Parathyroid adenoma (tissue), 2 donors: Measurements from ENCODE around the gene ARID4B.
"Not testable (repeated sequence)": the region's sequence is repeated elsewhere in the genome, so short reads cannot be mapped to it uniquely, and the experiment has no call there.

Experiments
- H2AFZ ChIP-seq: fragments of 300-600 bp; sonication (generic); one replicate; pipeline ENCODE4 v1.7.0; 2017; ENCODE audit warnings: antibody characterized with exemption, mild to moderate bottlenecking
- H3K27ac ChIP-seq: fragments of 300-600 bp; sonication (generic); one replicate; pipeline ENCODE4 v1.7.0; 2017
- H3K27me3 ChIP-seq: fragments of 300-600 bp; sonication (generic); one replicate; pipeline ENCODE4 v1.7.0; 2017; ENCODE audit warnings: low read length; ENCODE audit not compliant: control insufficient read depth, insufficient read depth
- H3K36me3 ChIP-seq: fragments of 300-600 bp; sonication (generic); one replicate; pipeline ENCODE4 v1.7.0; 2017; ENCODE audit warnings: low read length; ENCODE audit not compliant: control insufficient read depth, insufficient read depth
- H3K4me1 ChIP-seq: fragments of 300-600 bp; sonication (generic); one replicate; pipeline ENCODE4 v1.7.0; 2017; ENCODE audit warnings: control low read depth
- H3K4me2 ChIP-seq: fragments of 300-600 bp; sonication (generic); one replicate; pipeline ENCODE4 v1.7.0; 2017; ENCODE audit warnings: low read length
- H3K4me3 ChIP-seq: fragments of 300-600 bp; sonication (generic); one replicate; pipeline ENCODE4 v1.7.0; 2017; ENCODE audit warnings: low read depth, low read length
- H3K79me2 ChIP-seq: fragments of 300-600 bp; sonication (generic); one replicate; pipeline ENCODE4 v1.7.0; 2017; ENCODE audit warnings: control low read depth
- H3K9ac ChIP-seq: fragments of 300-600 bp; sonication (generic); one replicate; pipeline ENCODE4 v1.7.0; 2017; ENCODE audit warnings: mild to moderate bottlenecking
- H3K9me3 ChIP-seq: fragments of 300-600 bp; sonication (generic); one replicate; pipeline ENCODE4 v1.7.0; 2017; ENCODE audit warnings: low read length; ENCODE audit not compliant: control insufficient read depth
- TF ChIP-seq, protein P1 (sequence below): fragments of 300-600 bp; sonication (generic); IDR thresholded peaks from one replicate; pipeline ENCODE4 v1.7.0; 2017; ENCODE audit warnings: antibody characterized with exemption, mild to moderate bottlenecking
- donor health status: primary hyperparathyroidism.

ARID4B gene

DNA sequence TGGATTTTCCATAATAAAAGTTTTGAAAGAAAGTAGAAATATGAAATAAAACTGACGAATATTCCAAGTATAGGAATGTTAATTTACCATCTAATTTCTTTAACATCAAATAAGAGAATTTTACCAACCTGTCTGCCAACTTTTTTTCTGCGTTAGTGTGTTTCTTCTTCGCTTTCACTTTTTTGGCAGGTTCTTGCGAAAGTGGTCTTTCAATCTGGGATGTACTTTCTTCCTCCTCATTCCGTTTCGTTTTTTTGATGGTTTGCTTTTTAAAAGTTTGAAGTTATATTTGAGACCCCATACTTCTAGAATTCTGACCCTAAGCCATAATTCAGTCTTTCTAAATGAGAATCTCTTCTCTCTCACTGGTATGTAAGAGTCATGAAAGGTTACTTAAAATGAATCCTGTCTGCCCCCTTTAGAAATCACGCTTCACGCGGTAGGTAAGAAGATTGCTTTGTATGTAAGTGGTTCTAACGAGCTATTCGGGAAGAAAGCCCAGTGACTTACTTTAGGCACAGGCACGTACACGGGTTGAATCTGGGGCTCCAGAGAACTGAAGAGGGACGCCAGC lies 167.5 kb downstream of the ARID4B start:
- H3K36me3 ChIP-seq: no peaks in the 10 kb centered on the region
- TF ChIP-seq, protein P1, sequence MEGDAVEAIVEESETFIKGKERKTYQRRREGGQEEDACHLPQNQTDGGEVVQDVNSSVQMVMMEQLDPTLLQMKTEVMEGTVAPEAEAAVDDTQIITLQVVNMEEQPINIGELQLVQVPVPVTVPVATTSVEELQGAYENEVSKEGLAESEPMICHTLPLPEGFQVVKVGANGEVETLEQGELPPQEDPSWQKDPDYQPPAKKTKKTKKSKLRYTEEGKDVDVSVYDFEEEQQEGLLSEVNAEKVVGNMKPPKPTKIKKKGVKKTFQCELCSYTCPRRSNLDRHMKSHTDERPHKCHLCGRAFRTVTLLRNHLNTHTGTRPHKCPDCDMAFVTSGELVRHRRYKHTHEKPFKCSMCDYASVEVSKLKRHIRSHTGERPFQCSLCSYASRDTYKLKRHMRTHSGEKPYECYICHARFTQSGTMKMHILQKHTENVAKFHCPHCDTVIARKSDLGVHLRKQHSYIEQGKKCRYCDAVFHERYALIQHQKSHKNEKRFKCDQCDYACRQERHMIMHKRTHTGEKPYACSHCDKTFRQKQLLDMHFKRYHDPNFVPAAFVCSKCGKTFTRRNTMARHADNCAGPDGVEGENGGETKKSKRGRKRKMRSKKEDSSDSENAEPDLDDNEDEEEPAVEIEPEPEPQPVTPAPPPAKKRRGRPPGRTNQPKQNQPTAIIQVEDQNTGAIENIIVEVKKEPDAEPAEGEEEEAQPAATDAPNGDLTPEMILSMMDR: no peak
- no peaks in the 10 kb centered on the region for H3K27me3 ChIP-seq
- H3K4me1 ChIP-seq: no peaks in the 10 kb centered on the region
- no peaks in the 10 kb centered on the region for H3K9me3 ChIP-seq
- H3K9ac ChIP-seq: peak overlapping the region; percentile 63
- H3K27ac ChIP-seq: peak overlapping the region; percentile 87
- peak overlapping the region; percentile 72 for H3K4me2 ChIP-seq
- H3K4me3 ChIP-seq: peak overlapping the region; percentile 90
- H2AFZ ChIP-seq: peak overlapping the region; percentile 93
- no peaks in the 10 kb centered on the region for H3K79me2 ChIP-seq

DNA sequence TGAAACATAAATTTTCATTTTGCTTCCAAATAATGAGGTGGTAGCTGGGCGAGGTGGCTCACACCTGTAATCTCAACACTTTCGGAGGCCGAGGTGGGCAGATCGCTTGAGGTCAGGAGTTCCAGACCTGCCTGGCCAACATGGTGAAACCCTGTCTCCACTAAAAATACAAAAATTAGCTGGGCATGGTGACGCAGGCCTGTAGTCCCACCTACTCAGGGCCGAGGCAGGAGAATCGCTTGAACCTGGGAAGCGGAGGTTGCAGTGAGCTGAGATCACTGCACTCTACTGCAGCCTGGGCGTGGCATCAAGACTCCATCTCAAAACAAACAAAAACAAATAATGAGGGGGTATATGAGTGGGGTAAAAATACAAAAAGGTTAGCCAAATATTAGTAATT lies 168.0 kb downstream of the ARID4B start:
- not testable (repeated sequence) for H3K9me3 ChIP-seq, H3K27me3 ChIP-seq, H2AFZ ChIP-seq, H3K27ac ChIP-seq, H3K36me3 ChIP-seq, H3K79me2 ChIP-seq, H3K9ac ChIP-seq, H3K4me1 ChIP-seq
- Histone ChIP-seq H3K4me2 (peak overlapping the region; percentile 72), H3K4me3 (peak overlapping the region; percentile 90)

DNA sequence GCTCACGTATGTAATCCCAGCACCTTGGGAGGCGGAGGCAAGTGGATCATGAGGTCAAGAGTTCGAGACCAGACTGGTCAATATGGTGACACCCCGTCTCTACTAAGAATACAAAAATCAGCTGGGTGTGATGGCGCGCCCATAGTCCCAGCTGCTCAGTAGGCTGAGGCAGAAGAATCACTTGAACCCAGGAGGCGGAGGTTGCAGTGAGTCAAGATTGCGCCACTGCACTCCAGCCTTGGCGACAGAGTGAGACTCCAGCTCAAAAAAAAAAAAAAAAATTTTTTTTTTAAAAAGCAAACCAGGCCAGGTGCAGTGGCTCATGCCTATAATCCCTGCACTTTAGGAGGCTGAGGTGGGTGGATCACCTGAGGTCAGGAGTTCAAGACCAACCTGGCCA lies 168.7 kb downstream of the ARID4B start:
- not testable (repeated sequence) for H3K4me1 ChIP-seq, H3K9me3 ChIP-seq, H3K36me3 ChIP-seq, H3K27me3 ChIP-seq, H3K9ac ChIP-seq, H3K79me2 ChIP-seq, H2AFZ ChIP-seq, H3K4me2 ChIP-seq, H3K4me3 ChIP-seq, H3K27ac ChIP-seq

DNA sequence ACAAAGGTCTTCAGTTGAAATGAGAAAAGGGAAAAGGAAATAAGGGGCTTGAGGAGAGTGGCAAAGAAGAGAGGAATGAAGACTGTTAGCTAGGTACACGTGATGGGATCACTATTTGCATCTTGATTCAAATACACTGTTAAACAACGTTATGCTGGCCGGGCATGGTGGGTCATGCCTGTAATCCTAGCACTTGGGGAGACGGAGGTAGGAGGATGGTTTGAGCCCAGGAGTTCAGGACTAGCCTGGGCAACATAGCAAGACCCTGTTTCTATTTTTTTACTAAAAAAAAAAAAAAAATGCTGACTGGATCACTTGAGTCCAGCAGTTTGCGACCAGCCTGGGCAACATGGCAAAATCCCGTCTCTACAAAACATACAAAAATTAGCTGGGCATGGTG lies 169.3 kb downstream of the ARID4B start:
- TF ChIP-seq, protein P1: no peak
- no peaks in the 10 kb centered on the region for H3K4me1 ChIP-seq
- H3K36me3 ChIP-seq: no peaks in the 10 kb centered on the region
- no peak overlapping the region for H3K4me3 ChIP-seq
- H3K9me3 ChIP-seq: no peaks in the 10 kb centered on the region
- H3K27ac ChIP-seq: no peak overlapping the region
- no peak overlapping the region for H2AFZ ChIP-seq
- H3K4me2 ChIP-seq: no peak overlapping the region
- H3K9ac ChIP-seq: no peak overlapping the region
- H3K27me3 ChIP-seq: no peaks in the 10 kb centered on the region
- no peaks in the 10 kb centered on the region for H3K79me2 ChIP-seq

DNA sequence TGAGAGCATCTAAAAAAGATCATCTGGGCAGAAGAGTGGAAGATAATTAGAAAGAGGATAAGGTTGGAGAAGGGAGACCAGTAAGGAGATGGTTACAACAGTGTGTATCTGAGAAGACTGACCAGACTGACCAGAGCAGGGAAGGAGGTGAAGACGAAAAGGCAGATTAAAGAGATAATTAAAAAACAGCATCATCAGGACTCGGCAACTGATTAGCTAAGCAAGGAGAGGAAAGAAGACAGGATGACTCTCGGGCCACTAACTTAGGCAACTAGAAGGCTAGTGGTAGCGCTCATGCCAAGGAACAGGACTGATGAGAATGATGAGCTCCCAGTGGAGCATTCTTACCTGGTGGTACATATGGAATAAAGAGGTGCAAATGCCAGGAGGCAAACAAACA lies 170.8 kb downstream of the ARID4B start:
- Histone ChIP-seq H3K27ac (no peak overlapping the region), H3K79me2 (no peaks in the 10 kb centered on the region), H3K9me3 (no peaks in the 10 kb centered on the region), H3K4me2 (no peak overlapping the region), H3K4me1 (no peaks in the 10 kb centered on the region), H3K9ac (no peak overlapping the region), H3K36me3 (no peaks in the 10 kb centered on the region), H2AFZ (no peak overlapping the region), H3K27me3 (no peaks in the 10 kb centered on the region), H3K4me3 (no peak overlapping the region)
- TF ChIP-seq, protein P1: no peak

DNA sequence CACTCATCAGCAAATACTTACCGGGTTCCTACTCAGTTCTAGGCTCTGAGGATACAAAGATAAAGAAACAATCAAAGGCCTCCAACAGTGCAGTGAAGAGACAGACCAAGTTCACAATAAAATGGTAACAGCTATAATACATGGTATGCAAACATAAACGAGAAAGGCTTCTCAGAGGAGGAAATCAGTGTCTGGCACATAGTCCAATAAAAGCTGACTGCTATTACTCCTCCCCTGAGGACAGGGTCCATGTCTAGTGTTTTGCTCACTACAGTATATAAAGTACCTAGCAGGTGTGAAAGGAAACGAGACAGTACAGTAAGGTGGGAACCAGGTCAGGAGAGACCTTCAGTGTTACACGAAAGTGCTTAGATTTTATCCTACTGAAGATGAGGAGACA lies 171.2 kb downstream of the ARID4B start:
- Histone ChIP-seq H3K79me2 (no peaks in the 10 kb centered on the region), H3K36me3 (no peaks in the 10 kb centered on the region), H3K4me3 (no peak overlapping the region), H3K27ac (no peak overlapping the region), H3K4me1 (no peaks in the 10 kb centered on the region), H3K27me3 (no peaks in the 10 kb centered on the region), H3K9me3 (no peaks in the 10 kb centered on the region), H3K9ac (no peak overlapping the region), H3K4me2 (no peak overlapping the region), H2AFZ (no peak overlapping the region)
- TF ChIP-seq, protein P1: no peak
